Uterus (tissue), 4 donors: ENCODE data around the gene ELANE. TPM values are rescaled to one million over a fixed set of nuclear protein-coding genes. Genes with fewer than 3 reads are reported as not detected.

Experiments used
- DNase-seq, 2 donors: peaks; one replicate each; pipeline ENCODE4 v3.0.0-alpha.2; 2019 to 2020
- H3K27ac ChIP-seq, 2 donors: fragments of 200-600 bp; sonication (generic); 1 replicate in 1 of 2; 2 replicates in 1 of 2; pipeline ENCODE4 v1.5.1; 2016 to 2018
- H3K27me3 ChIP-seq, 2 donors: fragments of 200-600 bp; sonication (generic); one replicate each; pipeline ENCODE4 v1.5.1; 2018 to 2019; ENCODE audit warnings: control low read depth in 1 of 2
- H3K36me3 ChIP-seq, 2 donors: fragments of 200-600 bp; sonication (generic); one replicate each; pipeline ENCODE4 v1.5.1; 2019; ENCODE audit warnings: control low read depth in 1 of 2
- H3K4me1 ChIP-seq, 2 donors: fragments of 200-600 bp; sonication (generic); one replicate each; pipeline ENCODE4 v1.5.1; 2018 to 2019; ENCODE audit warnings: control low read depth in 1 of 2
- H3K4me3 ChIP-seq, 2 donors: fragments of 200-600 bp; sonication (generic); 1 replicate in 1 of 2; 2 replicates in 1 of 2; pipeline ENCODE4 v1.5.1; 2018 to 2019; ENCODE audit warnings: mild to moderate bottlenecking in 1 of 2
- H3K9me3 ChIP-seq, 2 donors: fragments of 200-600 bp; sonication (generic); one replicate each; pipeline ENCODE4 v1.5.1; 2019; ENCODE audit warnings: control low read depth in 1 of 2
- POLR2A ChIP-seq, 2 donors: fragments of 450-650 bp; IDR thresholded peaks; one replicate each; pipeline ENCODE4 v1.6.1; 2016; ENCODE audit warnings: antibody characterized with exemption in 2 of 2, mild to moderate bottlenecking in 1 of 2, moderate library complexity in 1 of 2
- intact Hi-C: fragments of 100-400 bp; cut with DNase I; formaldehyde crosslinking; loops from one replicate; pipeline ENCODE4 v1.15.1; 2023; ENCODE audit warnings: low total_unique reads
- total RNA-seq, 4 donors: library from RNA; depleted of rRNA in 3 of 4; stranded (reverse); fragments of >200 nt in 3 of 4; gene quantifications; one replicate each; pipeline versions ENCODE4 v1.1.0 to v1.2.4, GENCODE V29; 2014 to 2023
- TF ChIP-seq, protein P1 (sequence below), 4 experiments: fragments of 200-600 bp in 2 of 4; fragments of 450-650 bp in 2 of 4; sonication (generic) in 2 of 4; IDR thresholded peaks; one replicate each; pipeline ENCODE4 v1.5.1; 2016 to 2019; ENCODE audit warnings: antibody characterized with exemption in 4 of 4, mild to moderate bottlenecking in 2 of 4, moderate library complexity in 1 of 4
- donor health status: DM: yes; HTN: yes; CAD: no.

The ELANE gene
- total RNA-seq, 4 donors from 2014 or later: 3.4 TPM; not detected in 3

GRCh38 chr19:868458-869244, 16.5 kb downstream of the ELANE start:
- Histone ChIP-seq H3K9me3 (no peaks in the 10 kb centered on the region), H3K4me3 (no peak overlapping the region), H3K27me3 (no peaks in the 10 kb centered on the region), H3K4me1 (peaks cover 5 to 17% of the 10 kb centered on the region in 2 donors), H3K27ac (peak overlapping the region; percentile 92 to 96), H3K36me3 (no peaks in the 10 kb centered on the region)
- no peak for TF ChIP-seq POLR2A (IDR thresholded peaks at IDR 0.05)
- TF ChIP-seq, protein P1, sequence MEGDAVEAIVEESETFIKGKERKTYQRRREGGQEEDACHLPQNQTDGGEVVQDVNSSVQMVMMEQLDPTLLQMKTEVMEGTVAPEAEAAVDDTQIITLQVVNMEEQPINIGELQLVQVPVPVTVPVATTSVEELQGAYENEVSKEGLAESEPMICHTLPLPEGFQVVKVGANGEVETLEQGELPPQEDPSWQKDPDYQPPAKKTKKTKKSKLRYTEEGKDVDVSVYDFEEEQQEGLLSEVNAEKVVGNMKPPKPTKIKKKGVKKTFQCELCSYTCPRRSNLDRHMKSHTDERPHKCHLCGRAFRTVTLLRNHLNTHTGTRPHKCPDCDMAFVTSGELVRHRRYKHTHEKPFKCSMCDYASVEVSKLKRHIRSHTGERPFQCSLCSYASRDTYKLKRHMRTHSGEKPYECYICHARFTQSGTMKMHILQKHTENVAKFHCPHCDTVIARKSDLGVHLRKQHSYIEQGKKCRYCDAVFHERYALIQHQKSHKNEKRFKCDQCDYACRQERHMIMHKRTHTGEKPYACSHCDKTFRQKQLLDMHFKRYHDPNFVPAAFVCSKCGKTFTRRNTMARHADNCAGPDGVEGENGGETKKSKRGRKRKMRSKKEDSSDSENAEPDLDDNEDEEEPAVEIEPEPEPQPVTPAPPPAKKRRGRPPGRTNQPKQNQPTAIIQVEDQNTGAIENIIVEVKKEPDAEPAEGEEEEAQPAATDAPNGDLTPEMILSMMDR (IDR thresholded peaks at IDR 0.05): no peak
- intact Hi-C loops: loop anchor here (5.0 to 10.0 kb wide), 2 partner anchors 49 to 116 kb away; partner anchors contain the start of genes KISS1R and WDR18
- no peak for DNase-seq

- Histone ChIP-seq H3K9me3 (no peaks in the 10 kb centered on the region), H3K4me1 (peaks cover 5 to 17% of the 10 kb centered on the region in 2 donors), H3K27ac (peak overlapping the region; percentile 92 to 96), H3K36me3 (no peaks in the 10 kb centered on the region), H3K4me3 (no peak overlapping the region), H3K27me3 (no peaks in the 10 kb centered on the region)
- intact Hi-C loops: loop anchor here (5.0 to 10.0 kb wide), 2 partner anchors 48 to 115 kb away; partner anchors contain the start of genes KISS1R and WDR18
- TF ChIP-seq, protein P1 (IDR thresholded peaks at IDR 0.05): no peak
- TF ChIP-seq POLR2A (IDR thresholded peaks at IDR 0.05): no peak
- peak; percentile 94 for DNase-seq
Measured at GRCh38 chr19:869245-870177, 17.4 kb downstream of the ELANE start.

- TF ChIP-seq POLR2A (IDR thresholded peaks at IDR 0.05): no peak
- TF ChIP-seq, protein P1 (IDR thresholded peaks at IDR 0.05): no peak
- no peak for DNase-seq
- no peak overlapping the region for H3K4me3 ChIP-seq
- H3K4me1 ChIP-seq: peaks cover 5 to 17% of the 10 kb centered on the region in 2 donors
- intact Hi-C loops: no loop called here
- peak overlapping the region; percentile 92 to 96 for H3K27ac ChIP-seq
- no peaks in the 10 kb centered on the region for H3K36me3 ChIP-seq
- H3K9me3 ChIP-seq: no peaks in the 10 kb centered on the region
- no peaks in the 10 kb centered on the region for H3K27me3 ChIP-seq
Measured at GRCh38 chr19:870314-870713, 18.2 kb downstream of the ELANE start.

DNA sequence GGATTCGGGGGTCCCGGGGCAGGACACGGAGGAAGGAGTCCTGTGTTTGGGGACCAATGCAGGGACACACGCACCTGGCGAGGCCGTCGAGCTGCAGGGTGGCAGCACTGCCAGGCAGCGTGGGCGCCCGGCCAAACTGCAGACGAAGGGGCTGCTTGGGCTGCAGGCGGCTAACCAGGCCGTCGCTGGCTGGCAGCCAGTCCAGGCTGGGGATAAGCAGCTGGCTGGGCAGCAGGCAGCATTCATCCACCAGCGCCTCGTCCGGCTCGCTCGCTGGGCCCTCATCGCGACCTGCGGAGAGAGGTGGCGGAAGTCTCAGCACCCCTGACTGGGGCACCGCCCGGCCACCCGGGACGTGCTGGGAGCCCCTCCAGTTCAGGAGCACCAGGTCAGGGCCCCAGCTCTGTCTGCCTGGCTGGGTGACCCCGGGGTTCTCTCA, 18.9 kb downstream of the ELANE start:
- Histone ChIP-seq H3K36me3 (no peaks in the 10 kb centered on the region), H3K27me3 (no peaks in the 10 kb centered on the region), H3K9me3 (no peaks in the 10 kb centered on the region), H3K4me3 (no peak overlapping the region), H3K4me1 (peaks cover 5 to 17% of the 10 kb centered on the region in 2 donors), H3K27ac (peak overlapping the region; percentile 92 to 96)
- intact Hi-C loops: no loop called here
- TF ChIP-seq, protein P1 (IDR thresholded peaks at IDR 0.05): no peak
- no peak for TF ChIP-seq POLR2A (IDR thresholded peaks at IDR 0.05)
- no peak for DNase-seq
